Keratinocyte (primary cell): Measurements from ENCODE around the gene NPNT.

Experiments
- CTCF ChIP-seq, 3 experiments: IDR thresholded peaks in 1 of 3; conservative IDR thresholded peaks in 1 of 3; optimal IDR thresholded peaks in 1 of 3; 2 replicates in 2 of 3; 3 replicates in 1 of 3; pipeline versions ENCODE3 to v1.5.1; 2011; ENCODE audit warnings: low read length in 3 of 3, mild to moderate bottlenecking in 3 of 3, moderate library complexity in 2 of 3, control low read depth in 1 of 3, inconsistent platforms in 1 of 3; ENCODE audit not compliant: insufficient read depth in 2 of 3; ENCODE audit errors: extremely low read depth in 1 of 3
- EZH2 ChIP-seq: IDR thresholded peaks from one replicate; pipeline ENCODE4 v1.6.1; 2012; ENCODE audit warnings: inconsistent platforms, mild to moderate bottlenecking, low read length, moderate library complexity

GRCh38 chr4:105950701-105951100 is 55.4 kb downstream of the NPNT start:
- no peak for TF ChIP-seq CTCF (optimal IDR thresholded peaks at IDR 0.05 in 1 of 3, IDR thresholded peaks at IDR 0.05 in 1 of 3, conservative IDR thresholded peaks at IDR 0.05 in 1 of 3; ENCODE audit: extremely low read depth in 1 of 3, insufficient read depth in 2 of 3, low read length in 3 of 3)
- TF ChIP-seq EZH2, result no peak
